Measurements from ENCODE around the gene RNASEH2B. TPM values are rescaled to one million over a fixed set of nuclear protein-coding genes. Genes with fewer than 3 reads are reported as not detected.

RNASEH2B gene
- total RNA-seq, 1 experiment from 2014 or later: 76.6 TPM

DNA sequence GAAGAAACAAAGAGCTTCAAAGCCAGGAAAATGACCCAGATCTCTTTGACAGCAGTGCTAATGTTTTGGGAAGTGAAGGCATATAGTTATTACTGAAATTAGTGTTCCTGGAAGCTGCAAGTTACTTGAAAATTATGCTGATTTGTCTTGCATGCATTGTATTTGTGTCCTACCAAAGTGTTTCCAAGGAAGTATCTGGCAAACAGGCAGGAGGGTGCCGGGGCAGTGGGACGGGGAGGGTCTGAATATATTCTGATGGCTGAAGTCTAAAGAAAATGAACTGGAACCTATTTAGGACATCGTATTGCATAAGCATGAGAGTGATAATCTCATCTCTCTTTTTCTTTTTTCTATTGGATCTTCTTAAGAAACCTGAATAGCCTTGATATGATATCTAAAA, 9.0 kb downstream of the RNASEH2B start:
- Histone ChIP-seq H3K27me3 (no peaks in the 10 kb centered on the region), H3K4me3 (no peak overlapping the region), H3K36me3 (peaks cover 3% of the 10 kb centered on the region; the same call in 1 of the 2 replicates), H3K9me3 (peaks cover 26% of the 10 kb centered on the region)
- no peak for DNase-seq

DNA sequence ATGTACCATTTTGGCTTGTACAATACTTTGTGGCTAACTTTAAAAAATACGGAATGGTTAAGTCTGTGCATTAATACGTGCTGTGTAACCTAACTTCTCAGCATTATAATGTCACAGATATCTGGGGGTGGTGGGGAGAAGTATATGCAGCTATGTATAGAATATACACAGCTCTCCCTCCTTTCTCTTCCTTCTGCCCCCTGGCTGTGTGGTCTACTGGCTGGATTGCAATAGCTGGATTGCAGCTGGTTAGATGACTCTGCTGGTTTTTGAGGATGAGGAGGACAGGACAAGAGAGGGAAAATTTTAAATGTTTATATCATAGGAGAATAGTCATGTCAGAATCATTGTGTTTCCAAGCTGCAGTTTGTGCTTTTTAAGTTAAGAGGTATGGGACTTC, 9.7 kb downstream of the RNASEH2B start:
- H3K27me3 ChIP-seq: no peaks in the 10 kb centered on the region
- DNase-seq: no peak
- H3K9me3 ChIP-seq: peaks cover 33% of the 10 kb centered on the region
- peaks cover 3% of the 10 kb centered on the region; the same call in 1 of the 2 replicates for H3K36me3 ChIP-seq
- H3K4me3 ChIP-seq: no peak overlapping the region

DNA sequence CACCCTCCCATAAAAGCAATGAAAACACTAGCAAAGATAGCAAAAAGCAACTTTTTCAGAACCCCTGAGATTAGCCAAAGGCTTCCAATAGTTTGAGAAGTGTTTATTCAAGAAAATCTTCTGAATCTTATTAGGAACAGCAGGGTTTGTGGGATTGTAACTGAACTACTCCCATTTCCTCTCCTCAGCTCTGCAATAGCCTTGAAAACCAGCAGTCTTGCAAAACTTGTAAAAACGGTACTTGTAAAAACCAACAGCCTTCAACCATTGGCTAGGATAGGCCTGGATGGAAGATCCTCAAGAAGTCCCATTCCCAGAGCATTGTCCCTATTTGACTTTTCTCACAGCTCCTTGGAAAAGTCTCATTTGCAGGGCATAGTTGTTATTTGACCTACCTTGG, 12.1 kb downstream of the RNASEH2B start:
- Histone ChIP-seq H3K9me3 (peaks cover 42% of the 10 kb centered on the region), H3K36me3 (no peaks in the 10 kb centered on the region; the same call in 1 of the 2 replicates), H3K27me3 (no peaks in the 10 kb centered on the region), H3K4me3 (no peak overlapping the region)
- DNase-seq: no peak

DNA sequence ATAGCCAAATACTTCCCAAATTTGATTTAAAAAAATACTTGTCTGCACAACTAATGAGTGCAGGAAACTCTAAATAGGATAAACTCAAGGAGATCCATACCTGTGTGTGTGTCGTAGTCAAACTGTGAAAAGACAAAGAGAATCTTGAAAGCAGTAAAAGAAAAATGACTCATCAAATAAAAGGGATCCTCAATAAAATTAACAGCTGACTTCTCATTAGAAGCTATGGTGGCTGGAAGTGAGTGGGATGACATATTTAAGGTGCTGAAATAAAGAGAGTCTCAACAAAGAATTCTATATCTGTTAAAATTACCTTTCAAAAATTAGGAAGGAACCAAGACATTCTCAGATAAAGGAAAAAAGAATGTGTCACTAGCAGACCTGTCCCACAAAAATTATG, 13.7 kb downstream of the RNASEH2B start:
- no peaks in the 10 kb centered on the region; the same call in none of the 2 replicates for H3K36me3 ChIP-seq
- peaks cover 42% of the 10 kb centered on the region for H3K9me3 ChIP-seq
- no peaks in the 10 kb centered on the region for H3K27me3 ChIP-seq
- DNase-seq: no peak
- H3K4me3 ChIP-seq: no peak overlapping the region

DNA sequence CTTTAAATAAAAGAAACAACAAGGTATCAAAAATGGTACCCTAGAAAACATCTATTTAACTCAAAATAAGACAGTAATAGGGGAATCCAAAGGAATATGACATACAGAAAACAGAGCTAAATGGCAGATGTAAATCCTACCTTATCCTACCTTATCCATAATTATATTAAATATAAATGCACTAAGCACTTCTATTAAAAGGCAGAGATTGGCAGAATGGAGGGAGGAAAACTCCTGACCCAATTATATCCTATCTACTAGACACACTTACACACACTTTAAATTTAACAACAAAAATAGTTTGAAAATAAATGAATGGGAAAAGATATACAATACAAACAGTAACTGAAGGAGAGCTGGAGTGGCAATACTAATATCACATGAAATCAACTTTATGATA, 14.4 kb downstream of the RNASEH2B start:
- no peak for DNase-seq
- no peaks in the 10 kb centered on the region; the same call in none of the 2 replicates for H3K36me3 ChIP-seq
- H3K4me3 ChIP-seq: no peak overlapping the region
- peaks cover 42% of the 10 kb centered on the region for H3K9me3 ChIP-seq
- H3K27me3 ChIP-seq: no peaks in the 10 kb centered on the region

DNA sequence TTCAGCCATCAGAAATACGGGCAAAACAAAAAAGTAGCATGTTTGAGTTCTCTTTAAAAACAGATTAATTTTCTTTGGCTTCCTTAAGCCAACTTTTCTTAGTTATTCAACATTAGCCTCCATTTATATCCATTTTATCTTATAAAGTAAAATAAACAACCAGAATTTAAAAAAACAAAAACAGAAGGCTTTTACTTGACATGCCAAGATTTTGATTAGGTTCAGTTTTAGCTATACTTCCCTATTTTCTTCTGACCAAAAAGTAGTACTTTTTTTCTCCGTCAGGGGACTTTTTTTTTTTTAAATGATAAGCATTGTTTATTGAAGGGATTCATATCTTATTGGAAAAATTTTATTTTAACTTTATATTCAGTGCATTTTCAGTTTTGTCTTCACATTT, 18.1 kb downstream of the RNASEH2B start:
- no peak for DNase-seq

DNA sequence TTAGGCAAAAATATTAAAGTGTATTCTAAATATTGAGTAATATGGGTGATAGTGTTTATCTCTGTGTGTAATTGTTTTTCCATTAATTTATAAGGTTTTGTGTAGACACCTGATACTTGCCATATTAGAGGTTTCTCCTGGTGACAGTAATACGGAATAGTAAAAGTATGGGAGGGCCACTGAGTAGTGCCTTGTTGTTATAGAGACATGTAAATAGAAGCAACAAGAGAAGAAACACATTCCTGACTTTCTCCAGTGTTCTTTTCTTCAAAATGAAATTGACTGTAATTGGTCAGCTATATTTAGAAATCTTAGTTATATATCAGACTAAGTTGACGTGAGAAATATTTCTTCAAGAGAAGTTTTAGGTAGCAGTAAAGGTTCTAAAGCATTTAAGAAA, 18.5 kb downstream of the RNASEH2B start:
- H3K36me3 ChIP-seq: peaks cover 16% of the 10 kb centered on the region
- peaks cover 20% of the 10 kb centered on the region for H3K9me3 ChIP-seq
- DNase-seq: no peak

More for the DNA sequence above, 18.1 kb downstream of the RNASEH2B start:
- peaks cover 24% of the 10 kb centered on the region for H3K9me3 ChIP-seq
- H3K36me3 ChIP-seq: peaks cover 16% of the 10 kb centered on the region
- H3K4me3 ChIP-seq: no peak overlapping the region
- H3K27me3 ChIP-seq: no peaks in the 10 kb centered on the region

DNA sequence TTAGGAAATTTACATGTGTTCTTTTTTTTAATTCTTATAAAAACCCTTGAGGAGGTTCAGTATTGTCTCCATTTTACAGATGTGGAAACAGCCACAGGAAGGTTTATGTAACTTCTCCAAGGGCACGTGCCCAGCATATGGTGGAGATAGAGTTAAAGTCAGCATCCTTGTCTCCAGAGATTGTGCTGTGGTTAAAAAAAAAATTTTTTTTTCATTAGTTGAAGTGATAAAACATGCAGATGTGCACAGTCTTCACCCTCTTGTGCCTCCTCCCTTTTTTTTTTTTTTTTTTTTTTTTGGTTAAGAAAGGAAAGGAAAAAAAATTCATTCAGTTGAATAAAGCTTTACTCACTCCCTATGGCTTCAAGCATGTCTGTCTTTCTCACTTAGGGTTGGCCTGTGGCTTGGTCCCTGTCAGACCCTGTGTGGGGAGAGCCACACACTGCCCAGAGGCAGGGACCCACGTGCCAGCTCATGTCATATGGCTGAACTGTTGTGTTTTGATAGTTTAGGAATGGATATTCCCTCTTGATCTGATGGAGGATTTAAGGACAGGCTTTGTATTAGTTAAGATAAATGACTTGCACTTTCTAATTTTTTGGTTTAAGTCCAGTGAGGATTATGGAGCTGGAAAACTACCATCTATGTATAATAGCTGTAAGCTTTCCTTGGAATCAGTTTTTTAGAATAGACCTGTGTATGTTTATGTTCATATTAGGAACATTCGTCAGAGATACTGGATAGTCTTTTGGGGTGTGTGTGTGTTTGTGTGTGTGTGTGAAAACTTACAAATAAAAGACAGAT, 19.3 kb downstream of the RNASEH2B start:
- no peak overlapping the region for H3K4me3 ChIP-seq
- peaks cover 12% of the 10 kb centered on the region for H3K9me3 ChIP-seq
- DNase-seq: no peak
- peaks cover 19% of the 10 kb centered on the region for H3K36me3 ChIP-seq
- H3K27me3 ChIP-seq: no peaks in the 10 kb centered on the region

More for the DNA sequence above, 18.5 kb downstream of the RNASEH2B start:
- Histone ChIP-seq H3K4me3 (no peak overlapping the region), H3K27me3 (no peaks in the 10 kb centered on the region)

DNA sequence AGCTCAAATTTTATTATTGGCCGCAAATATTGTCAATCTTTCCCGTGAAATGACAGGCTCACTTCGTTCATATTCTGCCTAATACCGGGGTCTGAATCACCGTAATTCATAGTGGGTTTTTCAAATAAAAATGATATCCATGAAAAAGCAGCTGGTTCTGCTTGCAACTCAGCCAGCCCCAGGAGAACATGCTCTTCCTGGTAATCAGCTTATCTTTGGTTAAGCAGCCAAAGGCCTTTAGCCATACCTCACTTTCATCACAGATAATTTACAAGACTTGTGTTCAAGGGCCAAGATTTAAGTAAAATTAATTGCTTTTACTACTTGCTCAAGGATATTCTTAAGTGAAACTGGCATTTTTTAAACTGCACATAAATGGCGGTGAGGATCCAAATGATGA, 22.5 kb downstream of the RNASEH2B start:
- DNase-seq: no peak
- H3K27me3 ChIP-seq: no peaks in the 10 kb centered on the region

DNA sequence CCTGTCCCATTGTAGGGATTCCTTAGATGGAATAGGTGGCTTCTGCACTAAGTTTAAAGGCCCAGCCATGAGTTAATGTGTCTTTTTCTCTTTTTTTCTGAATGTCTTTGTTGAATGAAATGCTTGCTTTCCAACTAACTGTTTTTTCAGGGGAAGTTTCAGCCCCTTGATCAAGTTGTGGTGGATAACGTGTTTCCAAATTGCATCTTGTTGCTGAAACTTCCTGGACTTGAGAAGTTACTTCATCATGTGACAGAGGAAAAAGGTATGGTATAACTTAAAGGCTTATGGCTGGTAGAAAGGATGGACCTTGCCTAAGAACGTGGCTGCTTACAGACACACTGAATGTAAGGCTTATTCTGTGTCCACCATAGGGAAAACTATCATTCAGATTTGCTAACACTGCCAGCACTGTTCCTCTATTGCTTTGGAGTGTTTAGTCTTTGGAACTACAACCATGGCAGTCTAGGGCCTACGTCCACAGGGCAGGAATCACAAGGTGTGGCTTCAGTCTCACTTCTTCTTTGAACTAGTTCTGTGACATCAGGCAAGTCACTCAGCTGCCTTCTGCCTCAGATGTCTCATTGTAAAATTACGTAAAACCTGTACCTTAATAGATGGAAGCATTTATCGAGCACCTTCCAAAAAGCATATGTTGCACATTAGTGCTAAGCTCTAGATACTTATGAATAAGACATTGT, 25.3 kb downstream of the RNASEH2B start:
- Histone ChIP-seq H3K27me3 (no peaks in the 10 kb centered on the region), H3K4me3 (no peak overlapping the region), H3K36me3 (peaks cover 31% of the 10 kb centered on the region), H3K9me3 (0 out of 2 replicates have a peak, but pooled peaks cover 2% of the 10 kb centered on the region)
- DNase-seq: no peak

More for the DNA sequence above, 22.5 kb downstream of the RNASEH2B start:
- H3K9me3 ChIP-seq: no peaks in the 10 kb centered on the region
- no peak overlapping the region for H3K4me3 ChIP-seq
- H3K36me3 ChIP-seq: peaks cover 28% of the 10 kb centered on the region

DNA sequence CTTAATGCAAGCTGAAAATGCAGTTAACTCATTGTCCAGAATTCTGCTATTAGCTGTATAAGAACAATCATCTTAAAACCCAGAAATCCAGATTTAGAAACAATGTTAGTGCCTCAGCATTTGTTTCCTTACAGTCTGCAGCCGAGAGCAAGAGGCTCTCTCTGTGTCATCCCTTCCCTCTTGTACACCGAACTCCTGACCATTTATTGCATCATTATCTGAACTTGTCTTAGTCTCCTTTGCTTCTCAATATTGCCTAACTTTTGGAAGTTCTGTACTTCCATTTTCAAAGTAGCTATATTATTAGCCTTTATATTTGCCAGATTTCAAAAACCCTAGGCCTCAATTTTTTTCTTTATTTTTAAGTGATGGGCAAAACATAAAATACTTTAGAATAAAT, 27.1 kb downstream of the RNASEH2B start:
- DNase-seq: no peak
- Histone ChIP-seq H3K27me3 (no peaks in the 10 kb centered on the region), H3K36me3 (peaks cover 27% of the 10 kb centered on the region), H3K4me3 (no peak overlapping the region), H3K9me3 (0 out of 2 replicates have a peak, but pooled peaks cover 2% of the 10 kb centered on the region)

DNA sequence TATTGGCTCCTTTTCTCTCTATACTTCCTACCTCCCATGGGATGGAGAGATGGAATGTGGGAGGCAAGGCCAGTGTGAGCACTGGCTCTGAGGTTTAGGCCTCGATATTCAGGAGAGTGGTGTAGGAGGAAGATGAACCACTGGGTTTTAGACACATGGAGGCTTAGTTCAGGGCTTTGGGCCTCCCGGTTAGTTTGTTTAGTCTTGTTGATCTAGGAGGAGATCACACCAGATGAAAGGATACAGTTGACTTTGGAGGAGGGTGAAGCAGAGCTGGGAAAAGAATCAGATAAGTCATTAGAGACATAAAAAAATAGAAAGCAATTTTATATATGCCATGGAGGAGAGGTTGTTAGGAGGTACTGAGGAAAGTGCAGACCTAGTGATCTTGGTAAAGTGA, 30.9 kb downstream of the RNASEH2B start:
- DNase-seq: no peak
- Histone ChIP-seq H3K9me3 (0 out of 2 replicates have a peak, but pooled peaks cover 2% of the 10 kb centered on the region), H3K4me3 (no peak overlapping the region), H3K27me3 (no peaks in the 10 kb centered on the region), H3K36me3 (peaks cover 7% of the 10 kb centered on the region)

DNA sequence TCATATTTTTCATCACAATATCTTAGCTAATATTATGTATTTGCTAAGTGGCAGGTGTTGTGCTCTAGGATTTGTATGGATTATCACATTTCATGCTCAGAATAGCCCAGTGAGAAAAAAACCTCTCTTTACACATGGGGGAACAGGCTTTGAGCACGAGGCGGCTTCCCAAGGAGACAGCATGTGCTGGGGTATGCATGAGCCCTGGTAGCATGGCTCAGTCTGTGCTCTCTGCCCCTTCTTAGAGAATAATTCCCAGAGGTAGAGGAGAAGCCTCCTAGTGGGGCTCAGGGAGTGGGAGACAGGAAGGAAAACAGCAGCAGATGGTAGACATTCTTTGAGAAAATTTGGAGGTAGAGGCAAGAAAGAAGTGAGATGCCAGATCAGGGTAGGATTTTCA, 31.6 kb downstream of the RNASEH2B start:
- Histone ChIP-seq H3K36me3 (peaks cover 7% of the 10 kb centered on the region), H3K4me3 (no peak overlapping the region), H3K9me3 (0 out of 2 replicates have a peak, but pooled peaks cover 2% of the 10 kb centered on the region), H3K27me3 (no peaks in the 10 kb centered on the region)
- DNase-seq: no peak

DNA sequence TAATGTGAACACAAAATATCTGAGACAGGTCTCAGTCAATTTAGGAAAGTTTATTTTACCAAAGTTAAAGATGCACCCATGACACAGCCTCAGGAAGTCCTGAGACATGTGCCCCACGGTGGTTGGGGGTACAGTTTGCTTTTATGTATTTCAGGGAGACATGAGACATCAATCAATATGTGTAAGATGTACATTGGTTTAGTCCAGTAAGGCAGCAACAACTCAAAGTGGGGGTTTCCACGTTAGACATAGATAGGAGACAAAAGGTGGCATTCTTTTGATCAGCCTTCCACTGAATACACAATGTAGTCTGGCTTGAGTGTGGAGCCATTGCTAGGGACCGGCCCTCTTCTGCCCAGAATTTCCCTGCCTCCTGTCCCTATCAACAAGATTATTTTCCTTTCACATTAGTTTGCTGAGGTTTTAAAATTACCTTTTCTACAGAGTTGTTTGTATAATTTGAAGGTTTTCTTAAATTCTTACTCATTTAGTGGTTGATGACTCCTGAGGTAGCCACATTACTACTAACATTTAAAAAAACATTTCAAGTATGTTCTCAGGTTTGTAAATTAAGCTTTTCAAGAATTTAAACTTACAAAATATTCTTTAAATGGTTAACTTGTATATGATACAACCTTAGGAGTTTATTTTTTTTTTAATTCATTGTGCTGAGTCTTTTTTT, 33.2 kb downstream of the RNASEH2B start:
- no peak overlapping the region for H3K4me3 ChIP-seq
- peaks cover 4% of the 10 kb centered on the region for H3K36me3 ChIP-seq
- H3K9me3 ChIP-seq: 0 out of 2 replicates have a peak, but pooled peaks cover under 1% of the 10 kb centered on the region
- DNase-seq: no peak
- no peaks in the 10 kb centered on the region for H3K27me3 ChIP-seq

DNA sequence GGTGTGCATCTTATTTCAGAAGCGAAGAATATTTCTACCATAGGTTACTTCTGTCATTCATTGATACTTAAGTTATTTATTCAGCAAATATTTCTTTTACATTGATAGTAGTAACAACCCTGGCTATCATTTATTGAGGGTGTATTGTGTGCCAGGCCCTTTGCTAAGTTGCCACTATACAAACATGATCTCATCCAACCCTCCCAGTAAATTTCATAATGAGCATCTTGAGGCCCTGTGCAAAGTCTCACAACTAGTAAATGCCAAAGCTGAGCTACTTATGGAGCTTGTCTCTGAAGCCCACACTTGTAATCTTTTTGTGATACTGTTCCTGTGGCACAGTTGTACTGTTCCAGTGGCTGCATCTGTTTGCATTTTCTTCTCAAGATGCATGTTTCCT, 36.1 kb downstream of the RNASEH2B start:
- Histone ChIP-seq H3K4me3 (no peak overlapping the region), H3K36me3 (peaks cover 13% of the 10 kb centered on the region), H3K9me3 (no peaks in the 10 kb centered on the region), H3K27me3 (no peaks in the 10 kb centered on the region)
- no peak for DNase-seq

DNA sequence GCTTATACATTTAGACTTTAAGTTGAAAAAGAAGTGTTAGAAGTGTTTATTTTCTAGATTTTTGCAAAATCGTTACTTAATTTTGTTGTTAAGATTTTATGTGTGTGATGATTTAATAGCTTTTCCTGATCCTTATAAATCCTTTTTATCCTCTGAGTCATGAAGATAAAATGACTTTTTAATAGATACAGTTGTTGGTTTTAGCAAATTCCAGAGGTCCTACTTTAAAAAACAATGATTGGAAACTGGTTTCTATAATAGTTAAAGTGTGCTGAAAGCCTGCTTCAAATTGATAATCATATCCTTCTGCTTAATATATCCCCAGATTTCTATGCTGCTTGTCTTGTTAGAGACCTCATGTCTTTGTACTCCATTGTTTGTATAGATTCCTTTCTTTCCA, 39.0 kb downstream of the RNASEH2B start:
- peaks cover 13% of the 10 kb centered on the region for H3K36me3 ChIP-seq
- no peak for DNase-seq
- no peaks in the 10 kb centered on the region for H3K9me3 ChIP-seq
- no peaks in the 10 kb centered on the region for H3K27me3 ChIP-seq
- no peak overlapping the region for H3K4me3 ChIP-seq

DNA sequence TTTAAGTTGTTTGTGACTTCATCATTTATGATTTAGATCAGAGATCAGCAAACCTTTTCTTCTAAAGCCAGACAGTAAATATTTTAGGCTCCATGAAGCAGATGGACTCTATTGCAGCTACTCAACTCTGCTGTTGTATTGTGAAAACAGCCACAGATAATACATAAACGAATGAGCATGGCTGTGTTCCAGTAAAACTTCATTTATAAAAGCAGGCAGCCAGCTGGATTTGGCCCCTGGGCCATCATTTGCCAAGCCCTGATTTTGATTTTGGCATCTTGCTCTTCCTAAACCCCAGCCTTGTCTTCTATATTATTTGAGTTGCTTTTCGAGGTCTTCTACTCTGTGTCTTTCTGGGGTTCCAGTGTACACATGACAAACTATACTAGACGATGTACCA, 41.3 kb downstream of the RNASEH2B start:
- DNase-seq: no peak
- Histone ChIP-seq H3K27me3 (no peaks in the 10 kb centered on the region), H3K4me3 (no peak overlapping the region), H3K36me3 (peaks cover 13% of the 10 kb centered on the region), H3K9me3 (no peaks in the 10 kb centered on the region)

Data from MG63 (cell line).